Measurements from ENCODE around the gene XPR1. TPM values are rescaled to one million over a fixed set of nuclear protein-coding genes. Genes with fewer than 3 reads are reported as not detected.

The XPR1 gene
- total RNA-seq, 1 donor from 2014 or later = 62.1 TPM

DNA sequence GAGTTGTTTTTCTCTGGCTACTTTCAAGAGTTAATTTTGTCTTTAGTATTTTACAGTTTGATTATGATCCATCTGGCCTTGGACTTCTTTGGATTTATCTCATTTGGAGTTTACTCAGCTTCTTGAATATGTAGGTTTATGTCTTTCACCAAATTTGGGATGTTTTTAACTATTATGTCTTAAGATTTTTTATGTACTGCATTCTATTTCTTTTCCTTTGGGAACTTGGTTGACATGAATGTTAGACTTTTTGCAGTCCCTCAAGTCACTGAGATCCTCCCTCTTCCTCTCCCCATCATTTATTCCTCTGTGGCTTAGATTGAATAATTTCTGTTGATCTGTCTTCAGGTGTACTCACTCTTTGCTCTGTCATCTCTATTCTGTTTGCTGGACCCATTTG, 112.0 kb downstream of the XPR1 start:
- Mint-ChIP-seq H3K4me1 (ENCODE audit: low read depth, unreplicated experiment) (no peaks in the 10 kb centered on the region), H3K36me3 (ENCODE audit: unreplicated experiment) (peaks cover 8% of the 10 kb centered on the region), H3K27ac (ENCODE audit: unreplicated experiment) (no peak overlapping the region), H3K9me3 (ENCODE audit: unreplicated experiment) (peaks cover 6% of the 10 kb centered on the region), H3K27me3 (ENCODE audit: unreplicated experiment) (no peaks in the 10 kb centered on the region), H3K4me3 (ENCODE audit: unreplicated experiment) (no peak overlapping the region)
- no peak for DNase-seq
- TF ChIP-seq, protein P1, sequence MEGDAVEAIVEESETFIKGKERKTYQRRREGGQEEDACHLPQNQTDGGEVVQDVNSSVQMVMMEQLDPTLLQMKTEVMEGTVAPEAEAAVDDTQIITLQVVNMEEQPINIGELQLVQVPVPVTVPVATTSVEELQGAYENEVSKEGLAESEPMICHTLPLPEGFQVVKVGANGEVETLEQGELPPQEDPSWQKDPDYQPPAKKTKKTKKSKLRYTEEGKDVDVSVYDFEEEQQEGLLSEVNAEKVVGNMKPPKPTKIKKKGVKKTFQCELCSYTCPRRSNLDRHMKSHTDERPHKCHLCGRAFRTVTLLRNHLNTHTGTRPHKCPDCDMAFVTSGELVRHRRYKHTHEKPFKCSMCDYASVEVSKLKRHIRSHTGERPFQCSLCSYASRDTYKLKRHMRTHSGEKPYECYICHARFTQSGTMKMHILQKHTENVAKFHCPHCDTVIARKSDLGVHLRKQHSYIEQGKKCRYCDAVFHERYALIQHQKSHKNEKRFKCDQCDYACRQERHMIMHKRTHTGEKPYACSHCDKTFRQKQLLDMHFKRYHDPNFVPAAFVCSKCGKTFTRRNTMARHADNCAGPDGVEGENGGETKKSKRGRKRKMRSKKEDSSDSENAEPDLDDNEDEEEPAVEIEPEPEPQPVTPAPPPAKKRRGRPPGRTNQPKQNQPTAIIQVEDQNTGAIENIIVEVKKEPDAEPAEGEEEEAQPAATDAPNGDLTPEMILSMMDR (IDR thresholded peaks at IDR 0.05; ENCODE audit: partially characterized antibody, unreplicated experiment) = no peak

DNA sequence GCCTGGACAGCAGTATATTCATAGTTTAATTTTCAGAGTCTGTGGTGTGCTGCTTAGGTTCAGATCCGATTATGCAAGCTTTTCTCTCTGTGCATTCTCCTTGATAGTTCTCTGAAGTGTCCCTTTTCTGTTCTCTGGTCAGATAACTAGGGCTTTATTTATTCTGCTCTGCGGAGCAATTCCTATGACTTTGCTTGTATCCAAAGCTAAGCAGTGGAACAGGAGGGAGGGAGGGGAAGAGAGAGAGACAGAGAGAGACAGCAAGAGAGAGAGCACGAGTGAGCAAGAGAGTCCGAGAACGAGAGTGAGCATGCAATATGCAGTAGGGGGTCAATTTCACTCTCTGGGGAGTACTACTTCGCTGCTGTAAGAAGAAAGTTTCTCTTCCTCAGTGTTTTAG, 113.3 kb downstream of the XPR1 start:
- DNase-seq = no peak
- no peak overlapping the region for H3K4me3 Mint-ChIP-seq (ENCODE audit: unreplicated experiment)
- H3K4me1 Mint-ChIP-seq (ENCODE audit: low read depth, unreplicated experiment) = peaks cover 4% of the 10 kb centered on the region
- H3K27me3 Mint-ChIP-seq (ENCODE audit: unreplicated experiment) = no peaks in the 10 kb centered on the region
- TF ChIP-seq, protein P1 (IDR thresholded peaks at IDR 0.05; ENCODE audit: partially characterized antibody, unreplicated experiment) = no peak
- H3K9me3 Mint-ChIP-seq (ENCODE audit: unreplicated experiment) = peaks cover 5% of the 10 kb centered on the region
- peaks cover 8% of the 10 kb centered on the region for H3K36me3 Mint-ChIP-seq (ENCODE audit: unreplicated experiment)
- no peak overlapping the region for H3K27ac Mint-ChIP-seq (ENCODE audit: unreplicated experiment)

DNA sequence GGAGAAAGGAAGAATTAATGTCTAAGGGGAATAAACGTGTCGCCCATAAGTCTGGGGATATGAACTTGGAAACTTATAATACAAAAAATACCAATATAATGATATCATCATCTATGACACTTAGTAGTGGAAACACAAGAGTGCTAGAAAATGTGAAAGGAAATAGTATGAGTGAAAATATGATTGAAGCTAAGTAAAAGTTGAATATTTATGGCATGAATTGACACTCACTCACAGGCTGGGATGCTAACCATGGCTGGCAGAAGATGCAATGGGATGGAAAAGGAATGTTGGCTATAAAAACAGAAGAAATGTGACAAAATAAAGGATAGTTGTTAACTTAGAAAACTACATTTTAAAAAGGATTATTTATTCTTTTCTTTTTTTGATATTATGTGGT, 120.1 kb downstream of the XPR1 start:
- Mint-ChIP-seq H3K27me3 (ENCODE audit: unreplicated experiment) (no peaks in the 10 kb centered on the region), H3K4me1 (ENCODE audit: low read depth, unreplicated experiment) (peaks cover 11% of the 10 kb centered on the region), H3K4me3 (ENCODE audit: unreplicated experiment) (no peak overlapping the region), H3K36me3 (ENCODE audit: unreplicated experiment) (no peaks in the 10 kb centered on the region), H3K27ac (ENCODE audit: unreplicated experiment) (no peak overlapping the region), H3K9me3 (ENCODE audit: unreplicated experiment) (peaks cover 1% of the 10 kb centered on the region)
- DNase-seq = no peak
- TF ChIP-seq, protein P1 (IDR thresholded peaks at IDR 0.05; ENCODE audit: partially characterized antibody, unreplicated experiment) = no peak

DNA sequence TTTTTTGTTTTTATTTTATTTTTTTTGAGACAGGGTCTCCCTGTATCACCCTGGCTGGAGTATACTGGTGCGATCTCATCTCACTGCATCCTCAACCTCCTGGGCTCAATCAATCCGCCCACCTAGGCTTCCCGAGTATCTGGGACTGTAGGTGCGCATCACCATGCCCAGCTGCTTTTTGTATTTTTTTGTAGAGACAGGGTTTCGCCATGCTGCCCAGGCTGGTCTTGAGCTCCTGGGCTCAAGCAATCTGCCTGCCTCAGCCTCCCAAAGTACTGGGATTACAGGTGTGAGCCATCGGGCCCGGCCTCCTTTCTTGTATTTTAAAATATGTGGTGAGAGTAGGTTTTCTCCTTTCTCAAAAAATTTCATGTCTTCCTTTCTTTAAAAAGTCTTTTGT, 122.6 kb downstream of the XPR1 start:
- H3K36me3 Mint-ChIP-seq (ENCODE audit: unreplicated experiment) = no peaks in the 10 kb centered on the region
- H3K4me3 Mint-ChIP-seq (ENCODE audit: unreplicated experiment) = no peak overlapping the region
- no peak for DNase-seq
- H3K27ac Mint-ChIP-seq (ENCODE audit: unreplicated experiment) = no peak overlapping the region
- H3K9me3 Mint-ChIP-seq (ENCODE audit: unreplicated experiment) = peaks cover 1% of the 10 kb centered on the region
- H3K4me1 Mint-ChIP-seq (ENCODE audit: low read depth, unreplicated experiment) = peaks cover 11% of the 10 kb centered on the region
- TF ChIP-seq, protein P1 (IDR thresholded peaks at IDR 0.05; ENCODE audit: partially characterized antibody, unreplicated experiment) = no peak
- H3K27me3 Mint-ChIP-seq (ENCODE audit: unreplicated experiment) = no peaks in the 10 kb centered on the region

DNA sequence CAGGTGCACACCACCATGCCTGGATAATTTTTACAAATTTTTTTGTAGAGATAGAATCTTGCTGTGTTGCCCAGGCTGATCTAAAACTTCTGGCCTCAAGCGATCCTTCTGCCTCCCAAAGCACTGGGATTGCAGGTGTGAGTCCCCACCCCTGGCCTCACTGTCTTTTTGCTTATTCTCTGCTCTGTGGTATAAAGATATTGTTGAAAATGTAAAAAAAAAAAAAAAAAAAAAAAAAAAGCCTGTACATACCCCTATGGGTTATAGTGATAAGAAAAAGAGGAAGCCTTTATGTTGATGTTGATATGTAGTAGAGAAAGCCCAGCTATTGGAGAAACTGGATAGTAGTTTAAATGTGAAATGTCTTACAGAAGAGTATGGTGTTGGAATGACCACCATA, 125.8 kb downstream of the XPR1 start:
- TF ChIP-seq, protein P1 (IDR thresholded peaks at IDR 0.05; ENCODE audit: partially characterized antibody, unreplicated experiment) = no peak
- no peak overlapping the region for H3K27ac Mint-ChIP-seq (ENCODE audit: unreplicated experiment)

More for the DNA sequence above, 125.8 kb downstream of the XPR1 start:
- no peak for DNase-seq
- H3K4me3 Mint-ChIP-seq (ENCODE audit: unreplicated experiment) = no peak overlapping the region
- peaks cover 1% of the 10 kb centered on the region for H3K9me3 Mint-ChIP-seq (ENCODE audit: unreplicated experiment)
- no peaks in the 10 kb centered on the region for H3K4me1 Mint-ChIP-seq (ENCODE audit: low read depth, unreplicated experiment)
- no peaks in the 10 kb centered on the region for H3K27me3 Mint-ChIP-seq (ENCODE audit: unreplicated experiment)
- no peaks in the 10 kb centered on the region for H3K36me3 Mint-ChIP-seq (ENCODE audit: unreplicated experiment)
